HG03457 (cell line): ENCODE data around the gene THSD4.

Source experiments
- ATAC-seq: cut with Tn5 transposase; IDR thresholded peaks from one replicate; pipeline ENCODE4 v1.9.1; 2021; ENCODE audit warnings: moderate number of reproducible peaks; ENCODE audit not compliant: unreplicated experiment

Gene THSD4

DNA sequence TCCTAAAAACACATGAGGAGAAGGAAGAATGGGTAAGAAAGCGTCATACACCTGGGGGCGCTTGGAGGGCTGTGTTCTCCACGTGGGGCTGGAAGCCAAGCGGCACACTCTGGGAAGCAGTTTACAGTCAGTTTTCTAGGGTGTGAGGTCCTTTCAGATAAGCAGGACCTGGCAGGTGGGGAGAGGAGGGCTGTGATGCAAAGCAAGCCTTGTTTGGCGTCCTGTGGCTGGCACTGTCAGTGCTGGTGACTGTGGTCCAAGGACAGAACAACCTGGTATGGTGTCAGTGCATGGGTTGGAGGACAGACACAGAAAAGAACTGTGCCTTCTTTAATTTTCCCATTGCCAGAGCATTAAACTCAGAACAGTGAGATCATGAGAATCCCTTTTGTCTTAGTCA is 434.4 kb downstream of the THSD4 start:
- no peak for ATAC-seq

- ATAC-seq = no peak
Measured at GRCh38 chr15:71551566-71551965, 436.3 kb downstream of the THSD4 start.

DNA sequence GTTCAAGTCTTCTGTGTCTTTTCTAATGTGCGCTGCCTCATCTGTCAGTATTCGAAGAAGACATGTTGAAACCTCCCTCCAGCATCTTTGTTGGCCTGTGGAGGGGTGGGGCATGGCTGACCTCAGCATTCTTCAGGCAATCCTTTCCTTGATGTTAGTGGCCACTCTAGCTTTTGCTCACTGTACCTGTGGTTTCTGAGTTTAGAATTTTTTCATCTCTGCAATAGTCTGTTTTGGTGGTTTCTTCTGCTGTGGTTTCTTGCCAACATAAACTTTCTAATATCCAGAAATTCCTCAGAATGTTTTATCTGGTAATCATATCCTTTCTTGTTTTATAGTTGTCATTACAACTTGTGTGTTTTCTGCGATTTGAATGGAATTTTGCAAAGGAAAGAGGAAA is 443.8 kb downstream of the THSD4 start:
- ATAC-seq = no peak

DNA sequence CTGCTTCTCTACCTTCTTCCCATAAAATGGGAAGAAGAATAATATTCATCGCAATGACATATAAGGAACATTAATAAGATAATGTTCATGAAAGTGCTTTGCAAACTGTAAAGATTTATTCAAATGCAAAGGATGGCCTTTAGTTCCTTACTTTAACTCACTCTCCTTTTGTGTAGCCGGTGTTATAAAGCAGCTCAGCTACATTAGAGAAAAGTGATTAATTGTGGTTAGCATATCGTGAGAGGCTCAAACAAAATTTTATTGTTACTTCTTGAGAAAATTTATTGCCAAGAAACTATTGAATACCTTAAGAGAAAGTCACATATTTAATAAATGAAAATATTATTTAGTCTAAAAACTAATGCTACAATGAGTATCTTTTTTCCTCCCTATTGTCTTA is 444.3 kb downstream of the THSD4 start:
- ATAC-seq = no peak

GRCh38 chr15:71562251-71562650 is 447.0 kb downstream of the THSD4 start:
- ATAC-seq = no peak

DNA sequence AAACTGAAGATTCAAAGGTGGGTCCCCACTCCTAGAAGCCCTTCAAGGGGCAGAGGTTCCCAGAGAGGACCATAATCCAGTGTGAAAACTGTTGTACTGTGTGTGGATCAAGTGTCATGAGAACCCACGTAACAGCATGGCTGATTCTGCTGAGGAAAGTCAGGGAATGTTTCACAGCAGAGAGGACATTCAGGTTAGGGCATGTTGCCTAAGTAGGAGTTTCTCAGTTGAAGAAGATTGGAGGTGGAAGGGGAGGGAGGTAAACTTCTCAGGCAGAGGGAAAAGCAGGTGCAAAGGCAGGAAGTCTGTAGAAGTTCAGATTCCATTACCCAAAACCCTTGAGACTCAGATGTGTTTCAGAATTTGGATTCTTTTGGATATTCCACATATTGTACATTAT is 448.9 kb downstream of the THSD4 start:
- no peak for ATAC-seq

GRCh38 chr15:71565006-71565405 is 449.7 kb downstream of the THSD4 start:
- no peak for ATAC-seq

DNA sequence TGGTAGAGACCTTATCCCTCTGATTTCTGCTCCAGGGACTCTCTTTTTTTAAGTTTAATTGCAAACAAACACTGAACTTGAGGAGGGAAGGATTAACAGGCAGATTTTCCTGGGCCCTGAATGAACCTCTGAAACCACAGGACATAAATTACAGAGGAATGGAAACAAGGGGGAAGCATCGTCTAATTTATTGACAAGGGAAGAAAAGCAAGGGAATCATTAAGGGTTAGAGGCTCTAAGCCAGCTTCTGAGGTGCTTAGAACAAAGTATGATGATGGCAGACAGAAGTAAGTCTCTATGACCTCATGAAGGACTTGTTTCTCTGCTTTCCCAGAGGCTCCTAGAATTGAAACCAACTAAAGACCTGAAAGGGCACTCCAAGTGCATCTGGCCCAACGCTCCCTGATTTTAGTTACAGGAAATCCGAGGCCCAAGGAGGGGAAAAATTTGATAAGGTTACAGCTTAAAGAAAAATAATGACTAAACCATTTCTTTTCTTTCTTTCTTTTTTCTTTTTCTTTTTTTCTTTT is 450.4 kb downstream of the THSD4 start:
- no peak for ATAC-seq

GRCh38 chr15:71566226-71566625 is 451.0 kb downstream of the THSD4 start:
- no peak for ATAC-seq

- ATAC-seq = no peak
Measured at GRCh38 chr15:71567173-71567572, 451.9 kb downstream of the THSD4 start.

GRCh38 chr15:71568227-71568626 is 453.0 kb downstream of the THSD4 start:
- no peak for ATAC-seq

- ATAC-seq = no peak
Measured at GRCh38 chr15:71570736-71571135, 455.5 kb downstream of the THSD4 start.

DNA sequence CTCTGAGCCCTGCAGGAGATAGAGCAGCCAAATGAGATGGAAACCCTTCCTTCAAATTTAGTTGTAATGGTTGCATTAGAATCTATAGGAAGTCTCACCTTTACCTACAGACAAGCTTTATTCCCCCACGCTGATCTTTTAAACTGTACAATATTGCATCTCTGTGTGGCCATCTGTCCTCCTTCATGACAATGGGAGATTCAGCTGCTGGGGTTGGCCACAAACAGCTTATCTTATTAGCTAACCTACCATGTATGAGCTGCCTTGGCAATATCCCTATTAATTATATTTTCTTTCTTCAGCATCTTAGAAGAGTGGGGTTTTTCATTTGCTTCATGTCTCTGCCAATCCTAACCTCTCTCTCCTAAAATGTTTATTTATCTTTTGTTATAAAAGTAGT is 456.4 kb downstream of the THSD4 start:
- no peak for ATAC-seq

DNA sequence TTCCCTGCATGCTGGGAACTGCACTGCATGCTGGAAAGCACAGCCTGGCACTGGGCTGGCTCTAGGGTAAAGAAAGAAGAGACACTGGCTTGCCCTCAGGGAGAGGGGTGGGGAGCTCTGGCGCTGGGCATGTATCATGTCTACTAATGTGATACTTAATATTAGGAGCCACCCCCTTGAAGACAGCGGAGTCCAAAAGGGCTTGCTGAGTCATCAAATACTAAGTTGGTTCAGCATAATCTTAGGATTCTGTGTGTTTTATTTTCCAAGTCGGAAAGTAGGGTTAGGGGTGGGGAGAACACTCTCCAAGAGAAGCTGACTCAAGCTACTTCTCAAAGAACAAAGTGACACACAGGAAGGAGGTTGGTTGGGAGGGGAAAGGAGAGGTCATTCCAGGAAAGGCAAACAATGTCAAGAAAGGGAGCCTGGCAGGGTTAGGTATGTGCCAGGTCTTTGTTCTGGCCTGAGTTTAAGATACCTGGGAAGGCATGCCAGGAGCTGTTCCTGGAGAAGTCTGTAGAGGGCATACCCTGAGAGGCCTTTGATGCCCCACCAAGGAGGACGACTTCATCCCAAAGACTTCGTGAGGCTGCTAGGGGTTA is 457.3 kb downstream of the THSD4 start:
- no peak for ATAC-seq

DNA sequence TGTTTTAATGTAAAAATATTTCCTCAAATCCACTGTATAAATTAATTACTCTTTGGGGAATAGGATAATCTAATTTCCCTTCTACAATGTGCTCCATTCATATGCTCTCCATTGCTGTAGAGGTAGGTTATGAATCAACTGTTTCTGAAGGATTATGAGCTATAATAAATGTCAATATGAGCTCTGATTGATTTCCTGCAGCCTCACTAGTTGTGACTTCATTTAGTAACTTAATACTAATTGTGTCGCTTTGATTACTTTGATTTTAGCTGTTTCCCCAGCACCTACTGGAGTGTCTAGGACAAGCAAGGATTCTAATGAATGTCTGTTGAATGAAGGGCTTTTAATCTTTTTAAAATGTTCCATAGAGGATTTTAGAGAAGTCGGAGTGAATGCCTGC is 458.3 kb downstream of the THSD4 start:
- no peak for ATAC-seq

GRCh38 chr15:71575474-71576045 is 460.3 kb downstream of the THSD4 start:
- ATAC-seq = no peak

DNA sequence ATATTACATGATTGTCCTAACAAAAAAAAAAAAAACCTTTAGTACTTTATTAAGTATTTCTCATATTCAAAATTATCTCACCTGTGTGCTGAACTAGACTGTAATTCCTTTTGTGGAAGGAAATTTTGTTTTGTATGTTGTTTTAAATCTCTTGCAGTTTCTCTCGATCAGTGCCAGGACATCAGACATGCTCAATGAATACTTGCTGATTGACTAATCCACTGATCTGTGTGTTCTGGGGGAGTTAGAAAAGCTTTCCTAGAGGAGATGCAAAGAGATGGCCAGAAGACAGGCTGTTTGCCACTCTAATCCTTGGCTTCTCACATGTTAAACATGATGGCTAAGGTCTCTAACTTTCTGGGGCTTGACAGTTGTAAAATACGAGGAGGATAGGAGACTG is 461.8 kb downstream of the THSD4 start:
- no peak for ATAC-seq

- no peak for ATAC-seq
Measured at GRCh38 chr15:71581398-71581930, 466.2 kb downstream of the THSD4 start.

DNA sequence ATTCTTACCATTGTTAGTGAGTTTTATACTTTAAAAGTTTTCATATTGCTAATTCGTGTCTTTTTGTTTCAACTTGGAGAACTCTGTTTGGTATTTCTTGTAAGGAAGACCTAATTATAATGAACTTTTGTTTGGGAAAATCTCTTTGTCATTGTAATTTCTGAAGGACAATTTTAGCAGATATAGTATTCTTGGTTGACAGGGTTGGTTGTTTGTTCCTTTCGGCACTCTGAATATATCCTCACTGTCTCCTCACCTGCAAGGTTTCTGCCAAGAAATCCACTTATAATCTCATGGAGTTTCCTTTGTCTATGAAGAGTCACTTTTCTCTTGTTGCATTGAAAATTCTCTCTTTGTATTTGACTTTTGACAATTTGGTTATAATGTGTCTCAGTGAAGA is 469.9 kb downstream of the THSD4 start:
- ATAC-seq = no peak

GRCh38 chr15:71586463-71586862 is 471.2 kb downstream of the THSD4 start:
- no peak for ATAC-seq

- no peak for ATAC-seq
Measured at GRCh38 chr15:71588746-71589145, 473.5 kb downstream of the THSD4 start.

GRCh38 chr15:71591057-71591456 is 475.8 kb downstream of the THSD4 start:
- no peak for ATAC-seq

DNA sequence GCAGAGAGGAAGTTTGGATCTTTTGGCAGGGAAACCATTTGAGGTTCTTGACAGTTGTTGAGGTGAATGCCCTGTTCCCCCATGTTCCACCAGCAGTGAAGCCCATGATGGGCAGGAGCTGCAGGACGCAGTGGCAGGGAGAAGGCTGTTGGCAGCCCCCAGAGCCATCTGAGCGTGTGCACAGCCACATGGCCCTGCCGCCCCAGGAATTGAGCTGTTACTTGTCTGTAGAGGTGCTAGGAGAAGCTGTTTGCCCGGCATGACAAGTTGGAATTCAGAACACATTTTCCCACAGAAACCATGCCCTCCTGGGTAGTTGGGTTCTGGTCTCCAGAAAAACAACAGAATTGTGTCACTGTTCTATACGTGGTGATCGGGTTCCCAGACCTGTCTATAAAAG is 476.9 kb downstream of the THSD4 start:
- ATAC-seq = no peak
